Smooth muscle cell (in vitro differentiated cells): ENCODE measurements around the gene KAT8. TPM values are rescaled to one million over a fixed set of nuclear protein-coding genes. Genes with fewer than 3 reads are reported as not detected.

ENCODE experiments used
- DNase-seq: peaks from one replicate; lab custom pipeline; 2025; ENCODE audit not compliant: unreplicated experiment; lab: John Stamatoyannopoulos, UW
- H2AFZ ChIP-seq: fragments of 200-600 bp; sonication (generic); 2 replicates; pipeline ENCODE4 v1.6.0; 2016; ENCODE audit warnings: antibody characterized with exemption, low read depth, mild to moderate bottlenecking
- H3F3A ChIP-seq: fragments of 200-600 bp; sonication (generic); 2 replicates; pipeline ENCODE4 v1.6.0; 2017; ENCODE audit warnings: antibody characterized with exemption, low read depth
- H3K27ac ChIP-seq: fragments of 200-600 bp; sonication (generic); 2 replicates; pipeline ENCODE4 v1.5.1; 2016; ENCODE audit warnings: low read depth, mild to moderate bottlenecking
- H3K27me3 ChIP-seq: fragments of 200-600 bp; sonication (generic); 2 replicates; pipeline ENCODE4 v1.6.1; 2016; ENCODE audit warnings: low read depth, mild to moderate bottlenecking
- H3K36me3 ChIP-seq: fragments of 200-600 bp; sonication (generic); 2 replicates; pipeline ENCODE4 v1.5.1; 2016; ENCODE audit warnings: low read depth
- H3K4me1 ChIP-seq: fragments of 200-600 bp; sonication (generic); 2 replicates; pipeline ENCODE4 v1.5.1; 2016; ENCODE audit warnings: low read depth
- H3K4me2 ChIP-seq: fragments of 200-600 bp; sonication (generic); 2 replicates; pipeline ENCODE4 v1.6.0; 2016; ENCODE audit warnings: mild to moderate bottlenecking
- H3K4me3 ChIP-seq: fragments of 200-600 bp; sonication (generic); 2 replicates; pipeline ENCODE4 v1.5.1; 2016; ENCODE audit warnings: mild to moderate bottlenecking
- H3K79me2 ChIP-seq: fragments of 200-600 bp; sonication (generic); 2 replicates; pipeline ENCODE4 v1.6.0; 2016; ENCODE audit warnings: low read depth, mild to moderate bottlenecking
- H3K9ac ChIP-seq: fragments of 200-600 bp; sonication (generic); 2 replicates; pipeline ENCODE4 v1.6.0; 2016; ENCODE audit warnings: low read depth
- H3K9me3 ChIP-seq: fragments of 200-600 bp; sonication (generic); replicated peaks from 2 replicates; pipeline ENCODE4 v1.5.1; 2016; ENCODE audit warnings: low read depth
- H4K20me1 ChIP-seq: fragments of 200-600 bp; sonication (generic); 2 replicates; pipeline ENCODE4 v1.6.0; 2016; ENCODE audit warnings: low read depth
- WGBS: methylation state at CpG from one replicate; pipeline ENCODE4 v1.1.7; 2016; ENCODE audit warnings: low lambda C conversion rate; 5-methylcytosine and 5-hydroxymethylcytosine counted together
- polyA plus RNA-seq: library from polyadenylated mRNA; unstranded; fragments of >200 nt; fragmentation: Nextera tagmentation; extraction: Ambion mirVana; gene quantifications from 2 replicates; pipeline ENCODE4 v1.2.1, GENCODE V29; 2016
- total RNA-seq: library from RNA; depleted of rRNA; stranded (reverse); fragments of >200 nt; gene quantifications from 2 replicates; pipeline ENCODE4 v1.2.3, GENCODE V29; 2014
- TF ChIP-seq, protein P1 (sequence below): fragments of 200-600 bp; sonication (generic); IDR thresholded peaks from 2 replicates; pipeline ENCODE4 v1.5.1; 2017; ENCODE audit warnings: borderline replicate concordance, mild to moderate bottlenecking, antibody characterized with exemption; ENCODE audit not compliant: insufficient read depth, poor library complexity, severe bottlenecking

Gene KAT8
- total and polyA plus RNA-seq, 2 experiments from 2014 or later: 29.1 to 32.9 TPM

DNA sequence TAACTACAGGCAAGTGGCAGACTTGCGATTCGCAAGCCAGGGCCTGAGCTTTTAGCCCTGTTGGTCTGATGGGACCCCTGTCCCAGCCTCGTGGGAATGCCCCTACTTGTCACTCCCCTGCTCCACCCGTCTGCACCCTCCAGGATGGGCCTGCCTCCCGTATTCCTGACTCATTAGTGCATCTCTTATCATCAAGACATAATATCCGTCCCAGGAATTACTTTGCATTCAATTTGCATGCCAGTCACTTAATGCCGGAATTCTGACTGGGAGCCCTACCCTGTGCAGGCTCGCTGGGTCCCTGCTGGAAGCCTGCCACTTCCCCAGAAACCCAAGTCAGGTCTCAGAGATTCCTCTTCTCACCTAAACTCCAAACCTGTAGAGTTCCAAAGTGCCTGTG lies 32.1 kb upstream of the KAT8 start:
- Histone ChIP-seq H3F3A (no peaks in the 10 kb centered on the region), H3K79me2 (peaks cover 12% of the 10 kb centered on the region), H3K4me2 (no peak overlapping the region), H3K36me3 (no peaks in the 10 kb centered on the region), H2AFZ (no peak overlapping the region), H4K20me1 (peaks cover 52% of the 10 kb centered on the region), H3K9ac (no peak overlapping the region), H3K27ac (no peak overlapping the region), H3K9me3 (no peaks in the 10 kb centered on the region), H3K27me3 (no peaks in the 10 kb centered on the region), H3K4me3 (no peak overlapping the region), H3K4me1 (no peaks in the 10 kb centered on the region)
- 75% methylated on average over 8 of the region's 8 CpGs for WGBS
- DNase-seq: no peak
- TF ChIP-seq, protein P1, sequence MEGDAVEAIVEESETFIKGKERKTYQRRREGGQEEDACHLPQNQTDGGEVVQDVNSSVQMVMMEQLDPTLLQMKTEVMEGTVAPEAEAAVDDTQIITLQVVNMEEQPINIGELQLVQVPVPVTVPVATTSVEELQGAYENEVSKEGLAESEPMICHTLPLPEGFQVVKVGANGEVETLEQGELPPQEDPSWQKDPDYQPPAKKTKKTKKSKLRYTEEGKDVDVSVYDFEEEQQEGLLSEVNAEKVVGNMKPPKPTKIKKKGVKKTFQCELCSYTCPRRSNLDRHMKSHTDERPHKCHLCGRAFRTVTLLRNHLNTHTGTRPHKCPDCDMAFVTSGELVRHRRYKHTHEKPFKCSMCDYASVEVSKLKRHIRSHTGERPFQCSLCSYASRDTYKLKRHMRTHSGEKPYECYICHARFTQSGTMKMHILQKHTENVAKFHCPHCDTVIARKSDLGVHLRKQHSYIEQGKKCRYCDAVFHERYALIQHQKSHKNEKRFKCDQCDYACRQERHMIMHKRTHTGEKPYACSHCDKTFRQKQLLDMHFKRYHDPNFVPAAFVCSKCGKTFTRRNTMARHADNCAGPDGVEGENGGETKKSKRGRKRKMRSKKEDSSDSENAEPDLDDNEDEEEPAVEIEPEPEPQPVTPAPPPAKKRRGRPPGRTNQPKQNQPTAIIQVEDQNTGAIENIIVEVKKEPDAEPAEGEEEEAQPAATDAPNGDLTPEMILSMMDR: no peak

DNA sequence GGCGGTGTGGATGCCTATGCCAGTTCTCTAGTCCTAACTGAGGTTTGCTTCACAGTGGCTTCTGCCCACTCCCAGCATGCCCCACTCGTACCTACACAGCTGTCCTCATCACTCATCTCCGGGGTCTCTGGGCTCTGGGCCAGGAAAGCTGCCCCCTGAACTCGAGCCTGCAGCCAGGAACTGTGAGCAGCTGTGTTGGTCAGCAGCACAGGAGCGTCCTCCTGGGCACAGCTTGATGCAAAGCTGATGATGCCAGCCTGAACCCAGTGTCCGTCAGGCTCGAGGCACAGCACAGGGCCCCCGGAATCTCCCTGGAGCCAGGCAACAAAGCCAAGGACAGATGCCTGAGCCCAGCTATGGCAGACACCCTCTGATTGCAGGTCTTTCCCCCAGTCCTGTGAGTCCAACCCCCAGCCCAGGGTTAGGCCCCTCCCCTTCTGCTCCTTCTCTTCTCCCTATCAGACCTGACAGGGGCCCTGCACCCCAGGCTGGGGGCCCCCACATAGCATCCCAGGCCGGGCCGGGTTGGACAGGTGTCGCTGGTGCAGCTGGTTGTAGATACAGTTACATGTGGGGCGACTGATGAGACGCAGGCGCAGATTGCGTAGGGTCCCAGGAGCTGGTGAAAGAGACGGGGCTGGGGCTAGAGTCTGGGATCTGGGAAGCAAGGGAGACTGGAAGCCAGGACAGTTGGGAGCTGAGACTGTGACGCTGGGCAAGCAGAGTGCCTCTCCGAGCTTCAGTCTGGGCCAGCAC lies 31.4 kb upstream of the KAT8 start:
- DNase-seq: no peak
- WGBS: 96% methylated on average over 18 of the region's 18 CpGs
- Histone ChIP-seq H2AFZ (no peak overlapping the region), H3K27ac (no peak overlapping the region), H3F3A (no peaks in the 10 kb centered on the region), H4K20me1 (peaks cover 49% of the 10 kb centered on the region), H3K79me2 (peaks cover 7% of the 10 kb centered on the region), H3K9me3 (no peaks in the 10 kb centered on the region), H3K27me3 (no peaks in the 10 kb centered on the region), H3K4me2 (no peak overlapping the region), H3K4me3 (no peak overlapping the region), H3K36me3 (no peaks in the 10 kb centered on the region), H3K9ac (no peak overlapping the region), H3K4me1 (no peaks in the 10 kb centered on the region)
- TF ChIP-seq, protein P1: no peak

DNA sequence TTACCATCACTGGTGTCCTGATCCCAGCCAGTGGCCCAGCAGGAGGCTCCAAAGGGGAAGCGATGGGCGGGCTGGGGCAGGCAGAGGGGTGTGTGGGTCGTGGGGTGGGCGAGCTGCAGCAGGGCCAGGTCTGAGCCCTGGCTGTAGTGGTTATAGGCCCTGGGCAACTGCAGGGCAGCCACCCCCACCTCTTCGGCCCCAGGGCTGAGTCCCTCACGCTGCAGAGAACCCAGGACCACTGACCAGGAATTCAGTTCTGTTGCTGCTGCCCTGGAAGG lies 30.9 kb upstream of the KAT8 start:
- no peak for DNase-seq
- no peak overlapping the region for H3K9ac ChIP-seq
- H3K27me3 ChIP-seq: no peaks in the 10 kb centered on the region
- no peak overlapping the region for H2AFZ ChIP-seq
- TF ChIP-seq, protein P1: no peak
- no peaks in the 10 kb centered on the region for H3F3A ChIP-seq
- no peak overlapping the region for H3K4me2 ChIP-seq
- H3K79me2 ChIP-seq: peaks cover 10% of the 10 kb centered on the region
- H3K36me3 ChIP-seq: no peaks in the 10 kb centered on the region
- no peaks in the 10 kb centered on the region for H3K4me1 ChIP-seq
- H4K20me1 ChIP-seq: peaks cover 49% of the 10 kb centered on the region
- 83% methylated on average over 5 of the region's 6 CpGs for WGBS
- H3K9me3 ChIP-seq: no peaks in the 10 kb centered on the region
- H3K4me3 ChIP-seq: no peak overlapping the region
- no peak overlapping the region for H3K27ac ChIP-seq

DNA sequence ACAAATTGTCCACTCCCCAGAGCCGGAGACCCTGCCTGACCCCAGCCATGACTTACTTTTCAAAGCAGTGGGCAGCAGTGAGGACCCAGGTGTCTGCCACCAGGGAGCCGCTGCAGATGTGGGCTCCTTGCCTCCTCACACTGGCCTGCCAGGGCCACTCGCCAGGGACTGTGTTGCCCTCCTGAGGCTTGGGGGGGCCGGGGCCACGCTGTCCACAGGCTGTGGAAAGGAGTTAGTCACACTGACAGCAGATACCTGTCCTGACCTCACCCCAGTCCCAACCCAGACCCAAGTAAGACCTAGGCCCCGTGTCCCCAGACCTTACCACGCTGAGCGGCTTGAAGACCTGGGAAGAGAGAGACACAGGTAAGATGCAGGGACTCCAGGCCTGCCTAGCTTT lies 30.0 kb upstream of the KAT8 start:
- Histone ChIP-seq H3K9me3 (no peaks in the 10 kb centered on the region), H2AFZ (no peak overlapping the region), H3K9ac (no peak overlapping the region), H3F3A (no peaks in the 10 kb centered on the region), H3K27me3 (no peaks in the 10 kb centered on the region), H3K27ac (no peak overlapping the region), H4K20me1 (peaks cover 48% of the 10 kb centered on the region), H3K4me3 (no peak overlapping the region), H3K4me2 (no peak overlapping the region), H3K79me2 (peaks cover 17% of the 10 kb centered on the region), H3K4me1 (no peaks in the 10 kb centered on the region), H3K36me3 (no peaks in the 10 kb centered on the region)
- WGBS: over 99% methylated on average over 8 of the region's 8 CpGs
- no peak for DNase-seq
- TF ChIP-seq, protein P1: no peak
